Measurements from ENCODE around the gene PLEKHG7.

The PLEKHG7 gene

DNA sequence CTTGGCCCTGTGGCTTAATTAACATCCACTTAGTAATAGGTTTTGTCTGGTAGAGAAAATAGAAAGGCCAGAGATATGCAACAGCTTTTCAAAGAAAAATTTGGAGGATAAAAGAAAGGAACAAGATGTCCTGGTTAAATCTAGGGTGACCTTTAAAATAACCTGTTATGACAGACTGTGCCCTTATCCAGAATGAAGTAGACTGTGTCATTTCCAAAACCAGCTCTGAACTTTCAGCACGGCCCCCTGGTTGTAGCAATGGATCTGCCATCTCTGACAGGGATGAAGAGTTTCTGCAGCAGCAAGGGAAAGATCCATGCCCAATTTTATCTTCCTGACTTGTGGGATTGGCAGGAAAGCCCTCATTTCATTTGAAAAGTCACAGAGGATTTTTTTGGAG lies 5.1 kb downstream of the PLEKHG7 start:
- no peak overlapping the region for H3K27ac ChIP-seq
- TF ChIP-seq ZFX (IDR thresholded peaks at IDR 0.05): no peak
- TF ChIP-seq, protein P1, sequence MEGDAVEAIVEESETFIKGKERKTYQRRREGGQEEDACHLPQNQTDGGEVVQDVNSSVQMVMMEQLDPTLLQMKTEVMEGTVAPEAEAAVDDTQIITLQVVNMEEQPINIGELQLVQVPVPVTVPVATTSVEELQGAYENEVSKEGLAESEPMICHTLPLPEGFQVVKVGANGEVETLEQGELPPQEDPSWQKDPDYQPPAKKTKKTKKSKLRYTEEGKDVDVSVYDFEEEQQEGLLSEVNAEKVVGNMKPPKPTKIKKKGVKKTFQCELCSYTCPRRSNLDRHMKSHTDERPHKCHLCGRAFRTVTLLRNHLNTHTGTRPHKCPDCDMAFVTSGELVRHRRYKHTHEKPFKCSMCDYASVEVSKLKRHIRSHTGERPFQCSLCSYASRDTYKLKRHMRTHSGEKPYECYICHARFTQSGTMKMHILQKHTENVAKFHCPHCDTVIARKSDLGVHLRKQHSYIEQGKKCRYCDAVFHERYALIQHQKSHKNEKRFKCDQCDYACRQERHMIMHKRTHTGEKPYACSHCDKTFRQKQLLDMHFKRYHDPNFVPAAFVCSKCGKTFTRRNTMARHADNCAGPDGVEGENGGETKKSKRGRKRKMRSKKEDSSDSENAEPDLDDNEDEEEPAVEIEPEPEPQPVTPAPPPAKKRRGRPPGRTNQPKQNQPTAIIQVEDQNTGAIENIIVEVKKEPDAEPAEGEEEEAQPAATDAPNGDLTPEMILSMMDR (conservative IDR thresholded peaks at IDR 0.05): no peak

GRCh38 chr12:92715625-92716024 lies 12.8 kb downstream of the PLEKHG7 start:
- no peak for TF ChIP-seq ZFX (IDR thresholded peaks at IDR 0.05)
- TF ChIP-seq, protein P1 (conservative IDR thresholded peaks at IDR 0.05): no peak
- no peak overlapping the region for H3K27ac ChIP-seq

DNA sequence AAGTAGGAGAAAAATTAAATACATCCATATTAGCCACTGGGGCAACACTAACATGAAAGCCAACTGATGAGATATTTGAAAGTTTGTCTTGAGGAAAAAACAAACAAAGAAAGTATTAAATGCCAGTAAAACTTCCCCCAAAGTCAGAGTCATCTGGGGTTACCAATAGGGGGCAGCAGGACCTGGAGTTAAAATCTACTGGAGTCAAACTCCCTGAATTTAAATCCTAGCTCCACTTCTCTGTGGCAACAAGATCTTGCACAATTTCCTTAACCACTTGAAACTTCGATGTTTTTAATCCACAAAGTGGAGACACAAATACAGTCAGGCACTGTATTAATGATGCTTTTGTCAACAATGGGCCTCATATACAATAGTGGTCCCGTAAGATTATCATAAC lies 14.4 kb downstream of the PLEKHG7 start:
- no peak for TF ChIP-seq ZFX (IDR thresholded peaks at IDR 0.05)
- TF ChIP-seq, protein P1 (conservative IDR thresholded peaks at IDR 0.05): peak; percentile 34
- no peak overlapping the region for H3K27ac ChIP-seq

GRCh38 chr12:92718483-92718990 lies 15.7 kb downstream of the PLEKHG7 start:
- no peak for TF ChIP-seq ZFX (IDR thresholded peaks at IDR 0.05)
- TF ChIP-seq, protein P1 (conservative IDR thresholded peaks at IDR 0.05): no peak
- H3K27ac ChIP-seq: no peak overlapping the region

DNA sequence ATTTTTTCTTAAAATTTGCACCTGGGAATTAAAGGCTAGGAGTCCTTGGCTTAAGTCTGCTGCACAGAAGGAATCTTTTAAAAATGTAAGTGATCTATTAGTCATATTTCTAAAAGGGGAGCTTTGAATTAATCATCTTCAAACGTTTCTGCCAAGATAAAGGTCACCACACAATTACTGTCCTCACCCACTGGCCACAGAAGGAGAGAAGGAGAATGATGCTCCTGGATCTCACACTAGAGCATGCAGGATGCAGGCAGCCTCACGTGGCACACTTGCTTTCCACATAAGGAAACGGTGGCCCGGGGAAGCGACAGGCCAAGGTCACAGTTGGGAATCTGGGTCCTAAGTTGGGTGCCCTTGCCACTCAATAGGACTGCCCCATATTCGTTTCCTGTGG lies 16.9 kb downstream of the PLEKHG7 start:
- H3K27ac ChIP-seq: no peak overlapping the region
- TF ChIP-seq, protein P1 (conservative IDR thresholded peaks at IDR 0.05): no peak
- TF ChIP-seq ZFX (IDR thresholded peaks at IDR 0.05): no peak

DNA sequence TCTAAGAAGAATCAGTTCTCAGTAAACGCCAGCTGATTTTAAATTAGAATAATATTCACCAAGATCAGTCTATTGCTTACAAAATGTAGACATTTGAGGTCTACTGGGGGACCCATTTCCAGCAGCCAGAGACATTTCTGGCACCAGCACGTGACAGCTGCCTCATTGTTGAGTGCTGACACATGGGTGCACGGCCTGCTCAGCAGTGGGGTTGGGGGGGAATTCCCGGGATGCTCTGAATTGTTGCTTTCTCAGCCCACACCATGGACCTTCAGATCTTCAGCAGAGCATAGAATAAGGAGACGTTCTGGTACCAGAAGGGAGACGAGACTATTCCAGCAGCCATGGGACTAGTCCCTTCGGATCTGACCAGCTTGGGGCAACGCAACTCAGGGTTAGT lies 18.3 kb downstream of the PLEKHG7 start:
- H3K27ac ChIP-seq: no peak overlapping the region
- TF ChIP-seq, protein P1 (conservative IDR thresholded peaks at IDR 0.05): no peak
- TF ChIP-seq ZFX (IDR thresholded peaks at IDR 0.05): no peak

GRCh38 chr12:92721656-92722055 lies 18.9 kb downstream of the PLEKHG7 start:
- no peak overlapping the region for H3K27ac ChIP-seq
- TF ChIP-seq ZFX (IDR thresholded peaks at IDR 0.05): no peak
- TF ChIP-seq, protein P1 (conservative IDR thresholded peaks at IDR 0.05): no peak
